Common myeloid progenitor, CD34-positive (primary cell): ENCODE measurements around the gene SBF2. TPM values are rescaled to one million over a fixed set of nuclear protein-coding genes. Genes with fewer than 3 reads are reported as not detected.
A peak's percentile ranks its signal among the peaks of the same experiment; 100 is the strongest.

ENCODE experiments used
- CTCF ChIA-PET: fragments of 350-600 bp; sonication (Branson Sonifier 250); formaldehyde crosslinking; loops from one replicate; lab custom pipeline; 2021; ENCODE audit warnings: antibody characterized with exemption; lab: Charles Lee
- POLR2A ChIA-PET: fragments of 350-600 bp; sonication (Branson Sonifier 250); formaldehyde crosslinking; loops from one replicate; lab custom pipeline; 2021; ENCODE audit warnings: antibody characterized with exemption; lab: Charles Lee
- DNase-seq, 3 donors: peaks; one replicate each; pipeline versions ENCODE4 v3.0.0 to v3.0.0-alpha.2; 2013
- H3K27ac ChIP-seq, 2 experiments: 1 replicate in 1 of 2; 2 replicates in 1 of 2; pipeline ENCODE4 v1.7.0; 2013; ENCODE audit warnings: inconsistent platforms in 2 of 2, low read length in 2 of 2, mild to moderate bottlenecking in 2 of 2, low read depth in 1 of 2, moderate library complexity in 1 of 2; ENCODE audit not compliant: severe bottlenecking in 2 of 2, insufficient read depth in 1 of 2, poor library complexity in 1 of 2
- H3K27me3 ChIP-seq, 5 experiments: replicated peaks in 2 of 5; 1 replicate in 3 of 5; 2 replicates in 2 of 5; pipeline versions ENCODE4 v1.6.1 to v1.7.0; 2013; ENCODE audit warnings: low read length in 4 of 5, mild to moderate bottlenecking in 2 of 5, moderate library complexity in 2 of 5, inconsistent platforms in 1 of 5; ENCODE audit not compliant: insufficient read depth in 5 of 5, control insufficient read depth in 4 of 5
- H3K36me3 ChIP-seq, 4 experiments: 1 replicate in 2 of 4; 2 replicates in 2 of 4; pipeline versions ENCODE4 v1.6.1 to v1.7.0; 2013; ENCODE audit warnings: low read length in 3 of 4, control low read depth in 1 of 4, mild to moderate bottlenecking in 1 of 4; ENCODE audit not compliant: control insufficient read depth in 4 of 4, insufficient read depth in 4 of 4
- H3K4me1 ChIP-seq, 4 experiments: 1 replicate in 3 of 4; 2 replicates in 1 of 4; pipeline versions ENCODE4 v1.6.1 to v1.7.1; 2013; ENCODE audit warnings: low read length in 3 of 4, mild to moderate bottlenecking in 3 of 4, control low read depth in 1 of 4, inconsistent platforms in 1 of 4, moderate library complexity in 1 of 4; ENCODE audit not compliant: control insufficient read depth in 4 of 4, insufficient read depth in 4 of 4; ENCODE audit errors: control extremely low read depth in 1 of 4
- H3K4me3 ChIP-seq, 7 experiments: 1 replicate in 4 of 7; 2 replicates in 3 of 7; pipeline versions ENCODE4 v1.5.1 to v1.7.0; 2013; ENCODE audit warnings: mild to moderate bottlenecking in 7 of 7, low read length in 6 of 7, moderate library complexity in 6 of 7, inconsistent platforms in 2 of 7, low read depth in 2 of 7, control low read depth in 1 of 7; ENCODE audit not compliant: insufficient read depth in 4 of 7, control insufficient read depth in 1 of 7; ENCODE audit errors: extremely low read depth in 1 of 7
- H3K9me3 ChIP-seq, 5 experiments: 1 replicate in 4 of 5; 2 replicates in 1 of 5; pipeline versions ENCODE4 v1.6.1 to v1.7.1; 2013; ENCODE audit warnings: low read length in 4 of 5, mild to moderate bottlenecking in 2 of 5, inconsistent platforms in 1 of 5, low read depth in 1 of 5, moderate library complexity in 1 of 5; ENCODE audit not compliant: control insufficient read depth in 4 of 5, insufficient read depth in 2 of 5; ENCODE audit errors: control extremely low read depth in 1 of 5
- WGBS: methylation state at CpG from one replicate; pipeline ENCODE4 v1.1.5; 2013; ENCODE audit not compliant: insufficient coverage; 5-methylcytosine and 5-hydroxymethylcytosine counted together
- polyA plus RNA-seq: library from polyadenylated mRNA; unstranded; fragments of 120-200 nt; gene quantifications from one replicate; pipeline ENCODE4 v1.2.1, GENCODE V29; 2013

SBF2 gene
- polyA plus RNA-seq = 13.7 TPM

DNA sequence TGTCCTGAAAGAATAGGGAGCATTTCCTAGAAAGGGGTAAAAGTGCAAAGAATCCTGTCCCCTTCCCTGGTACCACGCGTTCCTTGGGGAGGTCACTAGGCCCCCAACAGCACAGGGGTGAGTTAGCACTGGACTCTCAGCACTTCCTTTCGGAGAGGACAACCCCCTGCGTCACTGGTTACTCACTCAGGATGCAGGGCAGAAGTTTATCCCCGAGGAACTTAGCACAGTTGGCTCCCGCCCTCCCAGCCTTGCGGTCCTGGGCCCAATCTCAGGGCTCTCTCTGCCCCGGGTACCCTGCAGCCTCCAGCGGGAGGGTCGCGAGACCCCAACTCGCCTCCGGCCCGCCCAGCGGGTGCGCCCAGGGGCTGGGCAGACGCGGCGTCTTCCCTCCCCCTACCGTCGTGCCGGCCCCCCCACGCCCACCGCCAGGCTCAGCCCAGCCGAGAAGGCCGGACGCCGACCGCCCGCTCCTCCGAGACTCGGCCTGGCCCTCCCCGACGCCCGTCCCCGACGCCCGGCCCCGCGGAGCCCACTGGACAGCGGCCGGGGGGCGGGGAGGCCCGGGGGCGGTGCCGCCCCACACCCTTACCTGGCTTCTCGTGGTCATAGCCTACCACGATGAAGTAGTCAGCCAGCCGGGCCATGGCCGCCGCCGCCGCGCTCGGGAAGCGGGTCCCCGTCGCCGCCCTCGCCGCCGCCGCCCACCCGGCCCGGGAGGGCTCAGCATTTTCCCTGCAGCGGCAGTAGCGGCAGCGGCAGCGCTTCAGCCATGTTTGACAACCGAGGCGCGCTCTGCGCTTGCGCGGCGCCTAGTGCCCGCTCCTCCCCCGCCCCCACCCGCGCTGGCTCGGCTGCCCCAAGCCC is at the start of gene SBF2:
SBF2 (minus strand) TSS at position 797 of the 867 bp plus-strand sequence; CDS start at position 647, 150 bp downstream.
- ChIA-PET POLR2A (no interaction called here), CTCF (no interaction called here)
- Histone ChIP-seq H3K36me3 (no peaks in the 10 kb centered on the region), H3K4me3 (peak within 1 kb of the TSS; percentile 68 to 88 (median 80)), H3K9me3 (no peaks in the 10 kb centered on the region), H3K27me3 (peaks cover 0 to 3% (median 0%) of the 10 kb centered on the region in 5 experiments), H3K4me1 (peaks cover 14 to 56% (median 29%) of the 10 kb centered on the region in 4 experiments), H3K27ac (peak within 1 kb of the TSS in 1 of 2 experiments; percentile 40)
- WGBS = under 1% methylated on average over 71 of the region's 81 CpGs
- peak; percentile 74 to 82 (median 78) for DNase-seq

- DNase-seq = no peak
- no peaks in the 10 kb centered on the region for H3K36me3 ChIP-seq
- H3K27ac ChIP-seq = no peak overlapping the region
- no peaks in the 10 kb centered on the region for H3K9me3 ChIP-seq
- no peaks in the 10 kb centered on the region for H3K4me1 ChIP-seq
- no peak overlapping the region for H3K4me3 ChIP-seq
- POLR2A ChIA-PET = no interaction called here
- no peaks in the 10 kb centered on the region for H3K27me3 ChIP-seq
- CTCF ChIA-PET = no interaction called here
Measured at GRCh38 chr11:10338287-10338686, 44.3 kb upstream of the SBF2 start.

GRCh38 chr11:10333490-10333889 is 39.5 kb upstream of the SBF2 start:
- Histone ChIP-seq H3K4me3 (no peak overlapping the region), H3K4me1 (peaks cover 3 to 13% (median 6%) of the 10 kb centered on the region in 4 experiments), H3K9me3 (no peaks in the 10 kb centered on the region), H3K36me3 (no peaks in the 10 kb centered on the region), H3K27me3 (no peaks in the 10 kb centered on the region), H3K27ac (no peak overlapping the region)
- WGBS = 83% methylated on average over 1 of the region's 1 CpG
- DNase-seq = no peak
- ChIA-PET POLR2A (no interaction called here), CTCF (interaction anchor here (0.6 to 1.8 kb wide), 3 partner anchors 9 to 29 kb away, joined by 3 to 10 read pairs (median 3); no protein-coding TSS in a partner anchor)

DNA sequence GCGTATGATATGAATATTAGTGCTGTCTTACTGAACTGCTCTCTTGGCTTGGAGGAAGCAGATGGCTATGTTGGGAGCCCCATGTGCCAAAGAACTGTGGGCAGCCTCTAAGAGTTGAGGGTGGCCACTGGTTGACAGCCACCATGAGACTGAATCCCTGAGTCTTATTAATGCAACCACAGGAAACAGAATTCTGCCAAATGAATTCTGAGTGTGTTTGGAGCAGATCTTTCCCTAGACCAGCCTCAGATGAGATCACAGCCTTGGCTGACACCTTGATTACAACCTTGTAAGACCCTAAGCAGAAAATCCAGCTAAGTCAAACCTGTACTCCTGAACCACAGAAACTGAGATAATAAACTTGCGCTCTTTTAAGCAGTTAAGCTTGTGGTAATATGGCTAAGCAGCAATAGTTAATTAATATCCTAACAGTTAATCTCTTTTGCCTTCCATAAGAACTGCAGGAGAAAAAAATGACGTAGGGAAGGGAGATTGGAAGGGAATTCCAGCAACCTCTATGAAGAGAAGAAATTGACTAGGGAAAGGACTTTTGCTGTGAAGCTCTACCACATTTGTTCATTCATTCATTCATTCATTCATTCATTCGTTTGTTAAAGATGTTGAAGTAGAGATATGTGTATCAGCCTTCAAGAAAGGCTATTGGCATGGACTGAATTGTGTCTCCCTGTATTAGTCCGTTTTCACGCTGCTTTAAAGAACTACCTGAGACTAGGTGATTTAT is 37.7 kb upstream of the SBF2 start:
- no peak for DNase-seq
- ChIA-PET POLR2A (no interaction called here), CTCF (interaction anchor here (0.9 to 1.8 kb wide), 2 partner anchors 8 to 150 kb away, joined by 3 to 10 read pairs; no protein-coding TSS in a partner anchor)
- Histone ChIP-seq H3K9me3 (no peaks in the 10 kb centered on the region), H3K36me3 (no peaks in the 10 kb centered on the region), H3K4me3 (no peak overlapping the region), H3K27ac (no peak overlapping the region), H3K4me1 (peaks cover 6 to 18% (median 14%) of the 10 kb centered on the region in 4 experiments), H3K27me3 (no peaks in the 10 kb centered on the region)
- WGBS = 94% methylated on average over 3 of the region's 6 CpGs

DNA sequence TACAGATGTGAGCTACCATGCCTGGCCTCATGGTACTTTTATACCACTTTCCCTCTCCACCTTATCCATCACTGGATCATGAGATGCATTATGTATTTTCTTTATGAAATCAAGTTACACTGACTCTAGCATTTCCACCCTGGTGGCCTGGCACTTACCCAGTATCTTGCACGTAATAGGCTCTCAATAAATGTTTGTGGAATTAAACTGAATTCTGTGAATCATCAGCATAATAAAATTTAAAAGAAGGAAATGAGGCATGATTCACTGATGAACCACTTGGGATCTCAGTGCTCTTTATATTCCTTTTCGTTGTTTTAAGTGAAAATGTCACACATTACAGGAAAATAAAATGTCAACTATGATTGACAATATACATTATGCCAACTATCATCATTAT is 35.9 kb upstream of the SBF2 start:
- WGBS = no CpG with 5 or more reads among the region's 2 CpGs
- CTCF ChIA-PET = interaction anchor here (1.2 to 7.1 kb wide), 3 partner anchors 21 to 89 kb away, joined by 3 to 48 read pairs (median 47); no protein-coding TSS in a partner anchor
- no peak overlapping the region for H3K4me3 ChIP-seq
- no peaks in the 10 kb centered on the region for H3K27me3 ChIP-seq
- no peaks in the 10 kb centered on the region for H3K9me3 ChIP-seq
- H3K36me3 ChIP-seq = no peaks in the 10 kb centered on the region
- POLR2A ChIA-PET = no interaction called here
- no peak overlapping the region for H3K27ac ChIP-seq
- no peak for DNase-seq
- H3K4me1 ChIP-seq = peaks cover 6 to 18% (median 14%) of the 10 kb centered on the region in 4 experiments

DNA sequence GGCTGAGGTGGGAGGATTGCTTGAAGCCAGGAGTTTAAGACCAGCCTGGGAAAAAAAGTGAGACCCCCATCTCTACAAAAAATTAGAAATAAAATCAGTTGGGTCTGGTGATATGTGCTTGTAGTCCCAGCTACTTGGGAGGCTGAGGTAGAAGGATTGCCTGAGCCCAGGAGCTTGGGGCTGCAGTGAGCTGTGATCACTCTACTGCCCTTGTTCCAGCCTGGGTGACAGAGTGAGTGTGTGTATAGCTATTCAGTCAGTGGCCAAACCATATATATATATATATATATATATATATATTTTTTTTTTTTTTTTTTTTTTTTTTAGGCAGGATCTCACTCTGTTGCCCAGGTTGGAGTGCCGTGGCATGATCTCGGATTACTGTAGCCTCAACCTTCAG is 35.3 kb upstream of the SBF2 start:
- Histone ChIP-seq H3K27me3 (no peaks in the 10 kb centered on the region), H3K27ac (no peak overlapping the region), H3K4me3 (no peak overlapping the region), H3K36me3 (no peaks in the 10 kb centered on the region), H3K4me1 (peaks cover 6 to 18% (median 14%) of the 10 kb centered on the region in 4 experiments), H3K9me3 (no peaks in the 10 kb centered on the region)
- no peak for DNase-seq
- ChIA-PET POLR2A (no interaction called here), CTCF (interaction anchor here (1.2 to 7.1 kb wide), 3 partner anchors 21 to 88 kb away, joined by 3 to 48 read pairs (median 47); no protein-coding TSS in a partner anchor)
- WGBS = no CpG with 5 or more reads among the region's 2 CpGs
